H9 (cell line): ENCODE results near the gene NKD1. TPM values are rescaled to one million over a fixed set of nuclear protein-coding genes. Genes with fewer than 3 reads are reported as not detected.

ENCODE experiments used
- DNase-seq: peaks from one replicate; pipeline ENCODE4 v3.0.0-alpha.2; 2017
- H2AFZ ChIP-seq: one replicate; pipeline ENCODE4 v1.6.1; 2013; ENCODE audit warnings: mild to moderate bottlenecking, low read length, control low read depth, moderate library complexity
- H2AK5ac ChIP-seq: 2 replicates; pipeline ENCODE4 v1.6.1; 2013; ENCODE audit warnings: low read length, control low read depth, mixed read lengths; ENCODE audit not compliant: insufficient read length
- H2BK120ac ChIP-seq: one replicate; pipeline ENCODE4 v1.6.1; 2013; ENCODE audit warnings: low read depth, mild to moderate bottlenecking, low read length, control low read depth, inconsistent platforms; ENCODE audit not compliant: poor library complexity, severe bottlenecking
- H2BK12ac ChIP-seq: 2 replicates; pipeline ENCODE4 v1.6.1; 2013; ENCODE audit warnings: low read length, control low read depth, mixed read lengths, low read depth; ENCODE audit not compliant: insufficient read length
- H2BK15ac ChIP-seq: 2 replicates; pipeline ENCODE4 v1.6.1; 2013; ENCODE audit warnings: low read depth, low read length, control low read depth
- H2BK20ac ChIP-seq: one replicate; pipeline ENCODE4 v1.6.1; 2013; ENCODE audit warnings: low read depth, mild to moderate bottlenecking, low read length, control low read depth, inconsistent platforms; ENCODE audit not compliant: poor library complexity, severe bottlenecking
- H2BK5ac ChIP-seq: 2 replicates; pipeline ENCODE4 v1.6.1; 2013; ENCODE audit warnings: low read length, control low read depth, mixed read lengths; ENCODE audit not compliant: insufficient read length
- H3K14ac ChIP-seq: 2 replicates; pipeline ENCODE4 v1.6.1; 2013; ENCODE audit warnings: low read length, control low read depth; ENCODE audit not compliant: insufficient read depth
- H3K18ac ChIP-seq: 2 replicates; pipeline ENCODE4 v1.6.1; 2013; ENCODE audit warnings: low read depth, mild to moderate bottlenecking, mixed read lengths, low read length, control low read depth; ENCODE audit not compliant: insufficient read length
- H3K23ac ChIP-seq: 2 replicates; pipeline ENCODE4 v1.6.1; 2013; ENCODE audit warnings: low read length, control low read depth, mixed read lengths, low read depth; ENCODE audit not compliant: insufficient read length
- H3K23me2 ChIP-seq: 2 replicates; pipeline ENCODE4 v1.6.1; 2013; ENCODE audit warnings: low read depth, mild to moderate bottlenecking, mixed read lengths, low read length, control low read depth; ENCODE audit not compliant: insufficient read length, poor library complexity, severe bottlenecking
- H3K27ac ChIP-seq: 2 replicates; pipeline ENCODE4 v1.5.1; 2013; ENCODE audit warnings: low read length, control low read depth, mixed read lengths, low read depth; ENCODE audit not compliant: insufficient read length
- H3K27me3 ChIP-seq: 2 replicates; pipeline ENCODE4 v1.6.1; 2013; ENCODE audit warnings: low read length, control low read depth, inconsistent platforms; ENCODE audit not compliant: insufficient read depth
- H3K4ac ChIP-seq: 2 replicates; pipeline ENCODE4 v1.6.1; 2013; ENCODE audit warnings: low read depth, mild to moderate bottlenecking, control low read depth, inconsistent platforms, low read length, moderate library complexity
- H3K4me1 ChIP-seq: 2 replicates; pipeline ENCODE4 v1.6.1; 2013; ENCODE audit warnings: low read length, control low read depth, inconsistent platforms; ENCODE audit not compliant: insufficient read depth
- H3K4me2 ChIP-seq: 2 replicates; pipeline ENCODE4 v1.6.1; 2013; ENCODE audit warnings: low read length, control low read depth, mixed read lengths; ENCODE audit not compliant: insufficient read length, insufficient read depth
- H3K56ac ChIP-seq: 2 replicates; pipeline ENCODE4 v1.6.1; 2013; ENCODE audit warnings: low read depth, mild to moderate bottlenecking, mixed read lengths, low read length, control low read depth; ENCODE audit not compliant: insufficient read length
- H3K79me1 ChIP-seq: 2 replicates; pipeline ENCODE4 v1.6.1; 2013; ENCODE audit warnings: low read depth, mild to moderate bottlenecking, moderate library complexity, low read length, control low read depth, inconsistent platforms; ENCODE audit not compliant: insufficient read depth, poor library complexity, severe bottlenecking
- H3K79me2 ChIP-seq: 2 replicates; pipeline ENCODE4 v1.6.1; 2013; ENCODE audit warnings: low read length, control low read depth, inconsistent platforms; ENCODE audit not compliant: insufficient read depth
- H3K9ac ChIP-seq: 2 replicates; pipeline ENCODE4 v1.6.1; 2013; ENCODE audit warnings: low read length, control low read depth, mixed read lengths; ENCODE audit not compliant: insufficient read length; ENCODE audit errors: extremely low read depth
- H3K9me3 ChIP-seq: one replicate; pipeline ENCODE4 v1.6.1; 2013; ENCODE audit warnings: low read depth, low read length, inconsistent platforms; ENCODE audit not compliant: control insufficient read depth
- H3T11ph ChIP-seq: one replicate; pipeline ENCODE4 v1.6.1; 2013; ENCODE audit warnings: mild to moderate bottlenecking, low read length, control low read depth, inconsistent platforms
- H4K20me1 ChIP-seq: one replicate; pipeline ENCODE4 v1.6.1; 2013; ENCODE audit not compliant: control insufficient read depth, insufficient read length, insufficient read depth
- H4K5ac ChIP-seq: 2 replicates; pipeline ENCODE4 v1.6.1; 2013; ENCODE audit warnings: low read depth, mild to moderate bottlenecking, mixed read lengths, low read length, control low read depth; ENCODE audit not compliant: insufficient read length
- H4K8ac ChIP-seq: replicated peaks from 2 replicates; pipeline ENCODE4 v1.6.1; 2013; ENCODE audit warnings: low read length, control low read depth, mixed read lengths, low read depth; ENCODE audit not compliant: insufficient read length
- H4K91ac ChIP-seq: 2 replicates; pipeline ENCODE4 v1.6.1; 2013; ENCODE audit warnings: low read depth, mild to moderate bottlenecking, moderate library complexity, mixed read lengths, low read length, control low read depth; ENCODE audit not compliant: insufficient read length
- H3K27ac Mint-ChIP-seq, 3 experiments: 2 replicates in 2 of 3; 3 replicates in 1 of 3; pipeline ENCODE4 v1.8.0; 2020 to 2021; ENCODE audit warnings: mixed read lengths in 3 of 3, mild to moderate bottlenecking in 1 of 3, moderate library complexity in 1 of 3
- H3K27me3 Mint-ChIP-seq: 2 replicates; pipeline ENCODE4 v1.8.0; 2021; ENCODE audit warnings: low read depth, mild to moderate bottlenecking, moderate library complexity, mixed read lengths
- H3K36me3 Mint-ChIP-seq, 3 experiments: 2 replicates in 2 of 3; 3 replicates in 1 of 3; pipeline ENCODE4 v1.8.0; 2020 to 2021; ENCODE audit warnings: low read depth in 3 of 3, mixed read lengths in 3 of 3; ENCODE audit not compliant: insufficient read depth in 1 of 3
- H3K4me1 Mint-ChIP-seq, 2 experiments: 2 replicates each; pipeline ENCODE4 v1.8.0; 2020; ENCODE audit warnings: mixed read lengths in 2 of 2
- H3K4me3 Mint-ChIP-seq, 2 experiments: 2 replicates in 1 of 2; 3 replicates in 1 of 2; pipeline ENCODE4 v1.8.0; 2020 to 2021; ENCODE audit warnings: mild to moderate bottlenecking in 2 of 2, mixed read lengths in 2 of 2, moderate library complexity in 1 of 2
- H3K9me3 Mint-ChIP-seq, 2 experiments: 2 replicates in 1 of 2; 3 replicates in 1 of 2; pipeline ENCODE4 v1.8.0; 2020; ENCODE audit warnings: mild to moderate bottlenecking in 2 of 2, mixed read lengths in 2 of 2, moderate library complexity in 1 of 2
- CTCF ChIP-seq: fragments of 200-600 bp; sonication (generic); conservative IDR thresholded peaks from 3 replicates; pipeline ENCODE4 v1.8.0; 2021; ENCODE audit warnings: antibody characterized with exemption, mild to moderate bottlenecking
- WGBS: extraction: QIAGEN DNeasy Blood & Tissue Kit; methylation state at CpG from one replicate; pipeline ENCODE4 v1.1.7; 2013; ENCODE audit warnings: missing lambda C conversion rate, low lambda C conversion rate, mixed read lengths; ENCODE audit not compliant: insufficient read length; ENCODE audit errors: extremely low coverage; 5-methylcytosine and 5-hydroxymethylcytosine counted together
- total RNA-seq: library from RNA; stranded (reverse); gene quantifications from 2 replicates; pipeline ENCODE4 v1.2.1, GENCODE V29; 2021

The NKD1 gene
- total RNA-seq, 1 experiment from 2014 or later, result 1.9 TPM

- no peak overlapping the region for H2AK5ac ChIP-seq
- H3K27me3 ChIP-seq, result no peaks in the 10 kb centered on the region
- Mint-ChIP-seq H3K27ac (no peak overlapping the region), H3K36me3 (no peaks in the 10 kb centered on the region; a peak in 1 of 7 replicates), H3K4me3 (no peak overlapping the region), H3K27me3 (no peaks in the 10 kb centered on the region; the same call in 1 of the 2 replicates), H3K9me3 (no peaks in the 10 kb centered on the region), H3K4me1 (peaks cover 10 to 14% of the 10 kb centered on the region in 2 experiments)
- TF ChIP-seq CTCF, result no peak
- no peak overlapping the region for H2BK12ac ChIP-seq
- no peak overlapping the region for H3K9ac ChIP-seq
- no peak overlapping the region for H3K23ac ChIP-seq
- H2BK5ac ChIP-seq, result no peak overlapping the region
- no peaks in the 10 kb centered on the region for H3K9me3 ChIP-seq
- H3K4me2 ChIP-seq, result no peak overlapping the region
- no peak overlapping the region for H4K8ac ChIP-seq
- no peak for DNase-seq
- no peak overlapping the region for H2AFZ ChIP-seq
- WGBS, result no CpG with 5 or more reads among the region's 15 CpGs
- H3K18ac ChIP-seq, result no peak overlapping the region
- H3K14ac ChIP-seq, result no peak overlapping the region
- no peak overlapping the region for H4K5ac ChIP-seq
- H4K20me1 ChIP-seq, result no peaks in the 10 kb centered on the region
- H3K56ac ChIP-seq, result no peak overlapping the region
- no peak overlapping the region for H4K91ac ChIP-seq
- H2BK120ac ChIP-seq, result no peak overlapping the region
- H3K79me2 ChIP-seq, result no peaks in the 10 kb centered on the region
- H3T11ph ChIP-seq, result no peak overlapping the region
- H3K23me2 ChIP-seq, result no peaks in the 10 kb centered on the region
- H2BK20ac ChIP-seq, result no peak overlapping the region
- H3K4ac ChIP-seq, result no peak overlapping the region
- H3K4me1 ChIP-seq, result peaks cover 3% of the 10 kb centered on the region; the same call in 1 of the 2 replicates
- no peak overlapping the region for H3K27ac ChIP-seq
- no peak overlapping the region for H2BK15ac ChIP-seq
- H3K79me1 ChIP-seq, result no peaks in the 10 kb centered on the region
These were observed 50.2 kb downstream of the NKD1 start for GRCh38 chr16:50598256-50598894.
